Spleen (tissue), 7 donors: ENCODE measurements around the gene NLRP3.

Source experiments
- CTCF ChIP-seq, 11 experiments: fragments of 200-600 bp in 7 of 11; fragments of 450-650 bp in 4 of 11; sonication (generic) in 4 of 11; IDR thresholded peaks in 8 of 11; conservative IDR thresholded peaks in 3 of 11; 1 replicate in 7 of 11; 2 replicates in 4 of 11; pipeline versions ENCODE4 v1.4.0 to v1.8.0; 2016 to 2021; ENCODE audit warnings: antibody characterized with exemption in 11 of 11, inconsistent platforms in 4 of 11, mild to moderate bottlenecking in 1 of 11
- POLR2AphosphoS5 ChIP-seq, 3 donors: sonication (generic); formaldehyde crosslinking; IDR thresholded peaks; one replicate each; pipeline ENCODE4 v1.5.1; 2017; ENCODE audit warnings: antibody characterized with exemption in 3 of 3
- donor health status: DM: no; HTN: no; CAD: no; lungs with moderate emphysema.
- donor health status: DM: no; HTN: no; CAD: no.
- donor health status: DM: no; HTN: no; CAD: no.

DNA sequence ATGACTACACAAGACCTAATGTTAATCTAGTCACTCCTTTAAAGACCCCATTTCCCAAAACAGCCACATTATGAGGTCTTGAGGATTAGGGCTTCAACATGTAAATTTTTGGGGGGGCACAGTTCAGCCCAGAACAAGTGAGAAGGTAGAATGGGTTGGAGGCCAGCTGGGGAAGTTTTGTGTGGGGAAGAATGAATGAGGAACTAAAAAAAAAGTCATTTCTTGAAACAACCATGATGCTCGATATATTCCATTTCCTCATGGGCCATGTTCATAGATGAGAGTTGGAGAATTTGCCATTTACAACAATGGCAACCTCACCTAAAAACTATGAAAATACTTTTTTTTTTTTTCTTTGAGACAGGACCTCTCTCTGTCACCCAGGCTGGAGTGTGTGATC is 14.5 kb downstream of the NLRP3 start:
- TF ChIP-seq CTCF (IDR thresholded peaks at IDR 0.05 in 8 of 11, conservative IDR thresholded peaks at IDR 0.05 in 3 of 11) (no peak), POLR2AphosphoS5 (IDR thresholded peaks at IDR 0.05) (no peak)
